Erythroblast (primary cell): ENCODE measurements around the gene CCSER2.

Source experiments
- GATA1 ChIP-seq: IDR thresholded peaks from 2 replicates; pipeline ENCODE4 v1.6.1; 2011; ENCODE audit warnings: low read depth, mild to moderate bottlenecking, control low read depth, low read length, moderate library complexity
- POLR2A ChIP-seq: IDR thresholded peaks from 2 replicates; pipeline ENCODE4 v1.6.1; 2011; ENCODE audit warnings: mild to moderate bottlenecking, low read length

DNA sequence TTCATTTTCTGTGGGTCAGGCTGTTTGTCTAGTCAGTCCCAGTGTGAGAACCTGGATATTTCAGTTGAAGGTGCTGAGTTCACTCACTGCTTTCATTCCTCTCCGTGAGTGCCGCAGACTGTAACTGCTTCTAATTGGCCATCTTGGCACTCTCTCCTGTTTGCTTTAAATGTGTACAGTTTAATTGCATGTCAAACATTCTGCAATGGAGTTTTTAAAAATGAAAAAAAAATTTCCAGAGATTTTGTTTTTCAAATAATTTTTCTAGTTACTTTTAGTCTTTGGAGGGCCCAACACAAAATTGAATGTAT is 87.8 kb downstream of the CCSER2 start:
- TF ChIP-seq POLR2A (no peak), GATA1 (no peak)
